HepG2 (cell line): Measurements from ENCODE around the gene ADAMTS14. TPM values are rescaled to one million over a fixed set of nuclear protein-coding genes. Genes with fewer than 3 reads are reported as not detected.

Source experiments
- ATAC-seq: fragments of 200-7000 bp; cut with Tn5 transposase; 3 replicates; pipeline ENCODE4 v1.9.1; 2020; ENCODE audit warnings: mild to moderate bottlenecking, moderate library complexity
- BruUV-seq: library from RNA; stranded (reverse); fragments of 400-500 nt; replicated peaks from 2 replicates; lab custom pipeline; 2021; lab: Mats Ljungman, UMichigan
- CTCF ChIA-PET: fragments of 300-600 bp; formaldehyde crosslinking; extraction: SDS; loops from one replicate; lab custom pipeline; 2021; ENCODE audit warnings: low total read pairs, inconsistent platforms, low intra/inter-chr PET ratio; lab: Yijun Ruan, JAX
- POLR2A ChIA-PET: fragments of 350-600 bp; sonication (Branson Sonifier 250); formaldehyde crosslinking; loops from one replicate; lab custom pipeline; 2020; ENCODE audit warnings: antibody characterized with exemption, inconsistent platforms; lab: Yijun Ruan, JAX
- DNase-seq: peaks from one replicate; pipeline ENCODE4 v3.0.0-alpha.2; 2015; ENCODE audit warnings: low spot score
- FAIRE-seq: peaks from 3 replicates; lab custom pipeline; 2011; peaks lifted over from hg19 to GRCh38; lab: Jason Lieb, UNC
- H2AFZ ChIP-seq: one replicate; pipeline ENCODE4 v1.6.1; 2011; ENCODE audit warnings: low read length, inconsistent platforms
- H3K27ac ChIP-seq: fragments of 300-600 bp; 3 replicates; pipeline ENCODE4 v1.8.0; 2011; ENCODE audit warnings: mixed run types, mild to moderate bottlenecking, mixed read lengths, low read length, inconsistent platforms; ENCODE audit not compliant: insufficient read depth; ENCODE audit errors: extremely low read length
- H3K27me3 ChIP-seq, 2 experiments: fragments of 200-600 bp in 1 of 2; 2 replicates in 1 of 2; 3 replicates in 1 of 2; pipeline versions ENCODE4 v1.6.0 to v1.8.0; 2011; ENCODE audit warnings: low read length in 2 of 2, mild to moderate bottlenecking in 2 of 2, moderate library complexity in 2 of 2, inconsistent platforms in 1 of 2; ENCODE audit not compliant: insufficient read depth in 2 of 2, control insufficient read depth in 1 of 2
- H3K36me3 ChIP-seq, 2 experiments: fragments of 200-600 bp in 1 of 2; replicated peaks in 1 of 2; 2 replicates in 1 of 2; 3 replicates in 1 of 2; pipeline versions ENCODE4 v1.5.1 to v1.8.0; 2011; ENCODE audit warnings: low read length in 2 of 2, inconsistent platforms in 1 of 2; ENCODE audit not compliant: insufficient read depth in 2 of 2, control insufficient read depth in 1 of 2
- H3K4me1 ChIP-seq: 2 replicates; pipeline ENCODE4 v1.5.1; 2012; ENCODE audit warnings: low read length, inconsistent platforms; ENCODE audit not compliant: insufficient read depth
- H3K4me2 ChIP-seq: 2 replicates; pipeline ENCODE4 v1.6.0; 2011; ENCODE audit warnings: low read depth, low read length, inconsistent platforms
- H3K4me3 ChIP-seq, 3 experiments: fragments of 200-600 bp in 1 of 3; sonication (generic), shearing (Covaris generic) in 1 of 3; replicated peaks in 1 of 3; 2 replicates each; pipeline ENCODE4 v1.5.1; 2011 to 2016; ENCODE audit warnings: low read length in 3 of 3, inconsistent platforms in 2 of 3, low read depth in 2 of 3, mild to moderate bottlenecking in 2 of 3, control low read depth in 1 of 3, mixed read lengths in 1 of 3; ENCODE audit not compliant: insufficient read depth in 1 of 3
- H3K79me2 ChIP-seq: one replicate; pipeline ENCODE4 v1.6.1; 2011; ENCODE audit warnings: low read length, inconsistent platforms; ENCODE audit not compliant: insufficient read depth
- H3K9ac ChIP-seq: 2 replicates; pipeline ENCODE4 v1.6.0; 2011; ENCODE audit warnings: mild to moderate bottlenecking, low read depth, low read length, inconsistent platforms; ENCODE audit not compliant: insufficient read depth
- H3K9me3 ChIP-seq: 2 replicates; pipeline ENCODE4 v1.5.1; 2012; ENCODE audit warnings: mild to moderate bottlenecking, low read length
- H4K20me1 ChIP-seq: 2 replicates; pipeline ENCODE4 v1.6.0; 2011; ENCODE audit warnings: inconsistent platforms, mild to moderate bottlenecking, low read length, moderate library complexity; ENCODE audit not compliant: insufficient read depth
- ARID2 ChIP-seq: sonication (generic); formaldehyde crosslinking; IDR thresholded peaks from 2 replicates; pipeline ENCODE4 v1.8.1; 2022; ENCODE audit warnings: mild to moderate bottlenecking, missing genetic modification reagents, borderline replicate concordance
- DNMT1 ChIP-seq: sonication (generic); formaldehyde crosslinking; IDR thresholded peaks from 2 replicates; pipeline ENCODE4 v1.5.1; 2020; ENCODE audit warnings: mild to moderate bottlenecking, missing genetic modification reagents
- HNF1A ChIP-seq, 2 experiments: sonication (generic) in 1 of 2; formaldehyde crosslinking in 1 of 2; IDR thresholded peaks; 2 replicates each; pipeline versions ENCODE4 v1.4.0 to v1.6.1; 2016 to 2020; ENCODE audit warnings: borderline replicate concordance in 1 of 2, low read depth in 1 of 2, mild to moderate bottlenecking in 1 of 2, missing genetic modification reagents in 1 of 2
- HNRNPH1 ChIP-seq: fragments of 200-400 bp; formaldehyde crosslinking; optimal IDR thresholded peaks from 2 replicates; pipeline ENCODE3; 2017; ENCODE audit warnings: mild to moderate bottlenecking, low read depth, low read length
- NR2F2 ChIP-seq: IDR thresholded peaks from 2 replicates; pipeline ENCODE4 v1.6.1; 2012; ENCODE audit warnings: low read depth, inconsistent platforms, borderline replicate concordance
- POGZ ChIP-seq: sonication (generic); formaldehyde crosslinking; IDR thresholded peaks from 2 replicates; pipeline ENCODE4 v1.4.0; 2020; ENCODE audit warnings: mild to moderate bottlenecking, missing genetic modification reagents
- RXRB ChIP-seq: IDR thresholded peaks from 2 replicates; pipeline ENCODE4 v1.6.1; 2016; ENCODE audit warnings: borderline replicate concordance, missing genetic modification reagents, missing compliant biosample characterization
- SMC3 ChIP-seq: IDR thresholded peaks from 2 replicates; pipeline ENCODE4 v1.6.1; 2011; ENCODE audit warnings: low read length, improper control_type of control experiment
- SP140L ChIP-seq: sonication (generic); formaldehyde crosslinking; IDR thresholded peaks from 2 replicates; pipeline ENCODE4 v1.4.0; 2020; ENCODE audit warnings: missing genetic modification reagents, borderline replicate concordance
- WGBS: methylation state at CpG from one replicate; pipeline ENCODE4 v1.1.6; 2017; ENCODE audit warnings: low lambda C conversion rate; 5-methylcytosine and 5-hydroxymethylcytosine counted together
- in situ Hi-C: cut with HindIII; loops from 2 replicates; pipeline ENCODE4 v1.10.0; 2017; ENCODE audit warnings: low pct_unique_long_range_greater_than_20kb; ENCODE audit not compliant: extremely low pct_ligation_motif_present
- intact Hi-C: fragments of 100-400 bp; cut with micrococcal nuclease; formaldehyde crosslinking; loops from one replicate; pipeline ENCODE4 v1.10.0; 2022; ENCODE audit not compliant: unreplicated experiment
- polyA plus RNA-seq, 8 experiments: library from polyadenylated mRNA; depleted of rRNA in 3 of 8; stranded (reverse) in 7 of 8; unstranded in 1 of 8; fragments of >200 nt; fragmentation: Illumina TruSeq in 4 of 8; extraction: Trizol in 4 of 8; gene quantifications; 2 replicates each; pipeline versions ENCODE4 v1.2.1 to v1.2.3, GENCODE V29; 2011 to 2016; ENCODE audit warnings: low read depth in 4 of 8, missing spikeins in 1 of 8, mixed read lengths in 1 of 8; ENCODE audit not compliant: insufficient read depth in 1 of 8
- total RNA-seq, 5 experiments: library from RNA; depleted of rRNA; stranded (reverse); fragments of >200 nt; fragmentation: Illumina TruSeq; extraction: Trizol; gene quantifications; 2 replicates each; pipeline ENCODE4 v1.2.3, GENCODE V29; 2016; ENCODE audit warnings: low read depth in 1 of 5
- TF ChIP-seq, protein P1 (sequence below): sonication (generic); formaldehyde crosslinking; IDR thresholded peaks from 2 replicates; pipeline ENCODE4 v1.8.1; 2023; ENCODE audit warnings: mild to moderate bottlenecking, inconsistent platforms, moderate library complexity, missing genetic modification reagents, borderline replicate concordance

The ADAMTS14 gene
- total and polyA plus RNA-seq, 2 of the 13 experiments (the other 11 are each of a cell fraction or from before 2014, with no cell fraction given) = 0.04 to 0.07 TPM

DNA sequence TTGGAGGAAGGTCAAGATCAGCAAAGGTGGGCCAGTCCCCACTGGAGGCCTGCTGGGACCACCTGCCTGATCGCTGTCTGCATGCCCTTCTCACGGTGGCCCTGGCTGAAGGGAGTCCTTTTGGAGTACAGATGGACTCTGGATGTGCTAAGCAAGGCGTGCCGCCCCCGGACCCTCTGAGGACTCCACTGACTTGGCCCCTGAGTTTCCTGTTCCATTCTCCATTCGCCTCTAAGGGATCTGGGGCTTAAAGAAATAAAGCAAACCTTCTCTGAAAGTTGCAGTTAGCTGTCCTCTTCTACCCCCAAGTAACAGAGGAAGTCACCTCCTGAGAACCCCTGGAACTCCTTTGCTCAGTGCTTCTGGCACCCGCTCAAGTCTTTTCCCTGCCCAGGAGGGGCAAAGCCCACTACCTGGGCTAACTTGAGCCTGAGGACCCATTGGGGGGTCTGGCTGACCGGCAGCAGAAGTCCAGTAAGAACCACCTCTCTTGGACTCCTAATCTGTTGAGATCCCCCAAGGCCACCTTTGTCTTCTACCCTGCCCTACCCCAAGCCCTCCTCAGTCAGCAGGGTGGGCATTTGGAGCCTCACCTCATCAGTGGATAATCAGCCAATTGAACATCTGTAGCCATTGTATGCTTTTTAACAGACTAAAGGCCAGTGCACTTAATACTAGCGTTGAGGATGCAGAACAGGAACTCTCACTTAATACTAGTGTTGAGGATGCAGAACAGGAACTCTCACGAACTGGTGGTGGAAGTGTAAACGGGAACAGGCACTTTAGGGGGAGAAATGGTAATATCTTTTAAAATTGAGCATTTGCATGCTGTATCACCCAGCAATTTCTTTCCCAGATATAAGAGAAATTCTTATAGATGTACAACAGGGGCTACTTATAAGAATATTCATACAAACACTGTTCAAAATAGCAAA, 110.7 kb downstream of the ADAMTS14 start:
- in situ Hi-C loops = no loop called here
- ChIA-PET POLR2A (no interaction called here), CTCF (no interaction called here)
- Histone ChIP-seq H3K27me3 (peaks cover 11 to 35% of the 10 kb centered on the region in 2 experiments; a peak in 3 of 5 replicates), H3K27ac (no peak overlapping the region), H3K9me3 (no peaks in the 10 kb centered on the region), H4K20me1 (no peaks in the 10 kb centered on the region), H3K4me3 (no peak overlapping the region), H3K4me1 (no peaks in the 10 kb centered on the region), H3K4me2 (no peak overlapping the region)
- intact Hi-C loops = no loop called here
- WGBS = 28% methylated on average over 10 of the region's 11 CpGs
- TF ChIP-seq SP140L (CRISPR knock-in tag) (no peak), HNRNPH1 (no peak), ARID2 (CRISPR knock-in tag) (no peak), DNMT1 (CRISPR knock-in tag) (no peak), HNF1A (IDR thresholded peaks at IDR 0.05; ENCODE audit: low read depth) (no peak), HNF1A (CRISPR knock-in tag; IDR thresholded peaks at IDR 0.05; ENCODE audit: borderline replicate concordance) (no peak), NR2F2 (no peak), SMC3 (no peak), RXRB (CRISPR knock-in tag) (no peak), POGZ (no peak)
- TF ChIP-seq, protein P1, sequence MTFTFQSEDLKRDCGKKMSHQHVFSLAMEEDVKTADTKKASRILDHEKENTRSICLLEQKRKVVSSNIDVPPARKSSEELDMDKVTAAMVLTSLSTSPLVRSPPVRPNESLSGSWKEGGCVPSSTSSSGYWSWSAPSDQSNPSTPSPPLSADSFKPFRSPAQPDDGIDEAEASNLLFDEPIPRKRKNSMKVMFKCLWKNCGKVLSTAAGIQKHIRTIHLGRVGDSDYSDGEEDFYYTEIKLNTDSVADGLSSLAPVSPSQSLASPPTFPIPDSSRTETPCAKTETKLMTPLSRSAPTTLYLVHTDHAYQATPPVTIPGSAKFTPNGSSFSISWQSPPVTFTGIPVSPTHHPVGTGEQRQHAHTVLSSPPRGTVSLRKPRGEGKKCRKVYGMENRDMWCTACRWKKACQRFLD (CRISPR knock-in tag) = no peak
- TF ChIP-seq, all 625 proteins: peak for 0
- Histone ChIP-seq H3K79me2 (no peaks in the 10 kb centered on the region), H3K9ac (no peak overlapping the region), H2AFZ (no peak overlapping the region), H3K36me3 (no peaks in the 10 kb centered on the region)
- no peak for ATAC-seq
- BruUV-seq = no TSS peak
- DNase-seq = no peak
- FAIRE-seq = no peak
